WI38 (cell line): ENCODE data around the gene RXRA.

Source experiments
- H3K4me3 ChIP-seq: 2 replicates; pipeline ENCODE4 v1.5.1; 2011; ENCODE audit warnings: low read depth, mild to moderate bottlenecking, control low read depth, low read length
- TF ChIP-seq, protein P1 (sequence below): IDR thresholded peaks from 2 replicates; pipeline ENCODE4 v1.5.1; 2012; ENCODE audit warnings: low read depth, mild to moderate bottlenecking, control low read depth, low read length

The RXRA gene

DNA sequence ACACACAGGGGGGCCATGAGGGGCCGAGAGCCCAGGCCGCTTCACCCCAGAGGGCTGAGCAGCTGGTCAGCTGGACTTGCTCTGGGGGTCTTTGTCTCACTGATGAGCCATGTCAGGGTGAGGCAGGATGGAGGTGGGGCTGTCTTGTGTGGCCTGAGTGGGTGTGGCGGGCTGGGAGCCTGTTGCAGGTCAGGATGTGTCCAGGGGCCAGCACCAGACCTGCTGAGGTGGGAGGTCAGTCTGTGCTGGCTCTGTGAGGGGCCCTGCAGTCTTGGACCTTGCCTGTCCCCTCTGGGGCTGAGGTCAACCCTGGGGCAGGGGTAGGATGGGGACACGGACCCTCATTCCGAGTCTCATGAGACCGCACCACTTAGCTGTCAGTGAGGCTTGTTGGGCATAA is 56.9 kb downstream of the RXRA start:
- H3K4me3 ChIP-seq: no peak overlapping the region
- TF ChIP-seq, protein P1, sequence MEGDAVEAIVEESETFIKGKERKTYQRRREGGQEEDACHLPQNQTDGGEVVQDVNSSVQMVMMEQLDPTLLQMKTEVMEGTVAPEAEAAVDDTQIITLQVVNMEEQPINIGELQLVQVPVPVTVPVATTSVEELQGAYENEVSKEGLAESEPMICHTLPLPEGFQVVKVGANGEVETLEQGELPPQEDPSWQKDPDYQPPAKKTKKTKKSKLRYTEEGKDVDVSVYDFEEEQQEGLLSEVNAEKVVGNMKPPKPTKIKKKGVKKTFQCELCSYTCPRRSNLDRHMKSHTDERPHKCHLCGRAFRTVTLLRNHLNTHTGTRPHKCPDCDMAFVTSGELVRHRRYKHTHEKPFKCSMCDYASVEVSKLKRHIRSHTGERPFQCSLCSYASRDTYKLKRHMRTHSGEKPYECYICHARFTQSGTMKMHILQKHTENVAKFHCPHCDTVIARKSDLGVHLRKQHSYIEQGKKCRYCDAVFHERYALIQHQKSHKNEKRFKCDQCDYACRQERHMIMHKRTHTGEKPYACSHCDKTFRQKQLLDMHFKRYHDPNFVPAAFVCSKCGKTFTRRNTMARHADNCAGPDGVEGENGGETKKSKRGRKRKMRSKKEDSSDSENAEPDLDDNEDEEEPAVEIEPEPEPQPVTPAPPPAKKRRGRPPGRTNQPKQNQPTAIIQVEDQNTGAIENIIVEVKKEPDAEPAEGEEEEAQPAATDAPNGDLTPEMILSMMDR: no peak

DNA sequence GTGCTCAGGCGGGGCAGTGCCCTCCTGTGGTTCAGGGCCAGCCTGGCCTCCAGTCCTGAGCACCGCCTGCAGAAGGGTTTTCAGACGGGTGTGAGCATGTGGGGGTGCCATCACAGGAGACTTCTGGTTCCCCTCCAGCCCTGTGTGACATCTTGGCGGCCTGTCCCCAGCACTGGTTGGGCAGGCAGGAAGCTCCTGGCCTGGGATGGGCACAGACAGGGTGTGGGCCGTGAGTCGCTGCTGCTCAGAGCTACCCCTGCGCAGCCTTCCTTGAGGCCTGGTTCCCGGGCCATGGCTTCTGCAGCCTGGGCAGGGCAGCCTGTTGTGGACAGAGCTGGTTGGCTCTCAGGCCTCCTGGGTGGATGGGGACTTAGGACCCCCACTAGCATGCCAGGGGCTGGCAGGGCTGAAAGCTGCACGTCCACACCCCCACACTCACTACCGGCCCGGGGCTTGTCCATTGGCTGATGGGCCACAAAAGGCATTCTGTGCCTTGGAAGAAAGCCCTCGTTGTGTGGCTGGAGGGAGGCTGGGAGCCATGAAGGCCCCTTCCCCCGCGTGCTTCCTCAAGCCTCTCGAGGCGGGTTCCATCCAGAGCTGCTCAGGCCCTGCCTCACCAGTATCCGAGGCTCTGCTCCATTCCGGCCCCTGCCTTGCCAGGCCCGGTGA is 58.7 kb downstream of the RXRA start:
- H3K4me3 ChIP-seq: no peak overlapping the region
- TF ChIP-seq, protein P1: no peak

DNA sequence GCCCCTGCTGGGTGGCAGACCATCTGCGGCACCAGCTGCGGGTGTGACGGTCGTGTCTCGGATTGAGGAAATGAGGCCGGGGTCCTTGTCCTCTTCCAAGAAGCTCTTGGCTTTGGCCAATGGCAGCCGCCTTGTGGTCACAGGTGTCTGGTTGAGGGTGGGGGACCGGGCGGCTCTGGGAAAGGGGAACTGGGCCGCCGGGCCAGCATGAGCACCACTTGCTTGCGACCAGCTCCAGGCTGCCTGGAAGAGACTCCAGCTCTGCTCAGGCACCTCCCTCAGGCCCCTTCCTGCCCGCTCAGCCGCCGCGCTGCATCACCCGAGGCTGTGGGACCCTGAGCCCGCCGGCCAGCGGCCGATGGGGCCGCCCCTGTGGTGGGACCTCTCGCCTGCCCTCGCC is 59.7 kb downstream of the RXRA start:
- TF ChIP-seq, protein P1: no peak
- H3K4me3 ChIP-seq: no peak overlapping the region

DNA sequence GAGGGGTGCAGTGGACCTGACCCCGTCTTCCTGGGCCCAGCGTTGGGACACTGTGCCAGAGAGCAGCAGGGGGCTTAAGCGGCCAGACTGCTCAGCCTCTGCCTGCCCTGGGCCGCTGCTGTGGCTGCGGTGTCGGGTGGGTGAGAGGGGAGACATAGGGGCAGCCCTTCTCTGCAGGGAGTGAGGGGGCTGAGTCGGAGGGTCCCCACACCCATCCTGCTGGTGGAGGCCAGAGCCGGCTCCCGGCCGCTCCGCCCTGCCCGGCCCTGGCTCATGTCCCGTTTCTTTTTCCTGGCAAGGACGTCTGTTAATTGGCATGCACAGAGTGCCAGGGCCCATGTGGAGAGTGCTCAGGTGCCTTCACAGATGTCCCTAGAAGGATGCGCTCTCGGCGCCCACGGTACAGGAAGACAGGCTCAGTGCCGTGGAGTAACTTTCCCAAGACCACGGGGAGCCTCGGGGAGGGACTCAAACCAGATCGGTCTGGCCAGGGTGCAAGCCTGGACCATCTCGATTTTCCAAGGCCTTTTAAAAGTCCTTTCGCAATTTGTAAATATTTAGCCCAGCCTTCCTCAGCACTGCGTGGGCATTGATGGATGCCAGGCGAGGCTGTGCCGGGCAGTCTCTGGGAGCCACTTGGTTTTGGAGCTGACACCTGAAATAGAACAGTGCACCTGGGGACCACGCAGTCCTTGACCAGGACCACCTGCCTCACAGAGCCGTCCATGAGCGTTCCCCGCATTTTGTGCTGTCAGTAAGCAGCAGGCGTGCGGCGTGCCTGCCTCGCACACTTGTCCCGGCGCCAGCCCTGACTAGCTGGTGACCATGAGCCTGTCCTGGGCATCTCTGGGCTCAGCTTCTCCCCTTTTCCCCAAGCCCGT is 60.9 kb downstream of the RXRA start:
- TF ChIP-seq, protein P1: no peak

DNA sequence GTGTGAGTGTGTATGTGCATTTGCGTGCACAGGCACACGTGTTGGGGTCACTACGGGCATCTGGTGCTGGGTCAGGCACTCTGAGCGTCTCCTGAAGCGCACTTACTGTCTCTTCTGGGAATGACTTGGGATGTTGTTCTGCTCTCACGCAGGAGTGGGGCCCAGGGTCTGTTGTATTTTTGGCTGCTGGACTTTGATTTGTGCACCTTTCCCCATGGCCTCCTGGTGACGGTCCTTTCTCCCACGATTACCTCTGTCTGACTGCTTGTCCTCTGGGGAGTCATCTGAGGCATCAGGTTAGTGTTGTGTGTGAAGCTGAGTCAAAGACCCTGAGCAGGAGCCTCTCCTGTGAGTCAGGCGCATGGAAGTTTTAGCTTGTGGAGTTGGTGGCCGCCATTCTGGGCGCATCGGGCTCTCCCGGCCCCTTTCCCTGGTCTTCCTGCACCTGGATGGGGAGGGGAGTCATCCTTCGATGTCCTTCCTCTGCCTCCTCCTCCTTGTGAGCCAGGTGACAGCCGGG is 62.1 kb downstream of the RXRA start:
- TF ChIP-seq, protein P1: no peak
- H3K4me3 ChIP-seq: no peak overlapping the region

More for the DNA sequence above, 60.9 kb downstream of the RXRA start:
- H3K4me3 ChIP-seq: no peak overlapping the region

DNA sequence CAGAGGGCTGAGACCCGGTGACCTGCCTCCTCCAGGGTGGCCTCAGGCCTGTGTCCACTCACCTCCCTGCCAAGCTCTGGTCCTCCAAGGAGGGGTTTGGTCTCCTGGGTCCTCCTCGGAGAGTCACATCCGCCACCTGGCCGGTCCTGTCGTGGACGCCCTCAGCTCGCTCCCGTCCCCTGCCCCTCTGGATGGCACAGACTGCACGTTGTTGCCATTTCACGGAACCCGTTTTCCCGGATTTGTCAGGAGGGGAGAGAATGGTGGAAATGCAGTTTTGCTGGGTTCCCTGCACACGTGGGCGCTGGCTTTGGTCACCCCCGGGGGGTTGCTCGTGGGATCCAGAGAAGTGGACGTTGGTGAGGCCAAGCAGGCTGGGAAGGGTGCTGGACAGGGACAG is 62.7 kb downstream of the RXRA start:
- H3K4me3 ChIP-seq: no peak overlapping the region
- TF ChIP-seq, protein P1: no peak

DNA sequence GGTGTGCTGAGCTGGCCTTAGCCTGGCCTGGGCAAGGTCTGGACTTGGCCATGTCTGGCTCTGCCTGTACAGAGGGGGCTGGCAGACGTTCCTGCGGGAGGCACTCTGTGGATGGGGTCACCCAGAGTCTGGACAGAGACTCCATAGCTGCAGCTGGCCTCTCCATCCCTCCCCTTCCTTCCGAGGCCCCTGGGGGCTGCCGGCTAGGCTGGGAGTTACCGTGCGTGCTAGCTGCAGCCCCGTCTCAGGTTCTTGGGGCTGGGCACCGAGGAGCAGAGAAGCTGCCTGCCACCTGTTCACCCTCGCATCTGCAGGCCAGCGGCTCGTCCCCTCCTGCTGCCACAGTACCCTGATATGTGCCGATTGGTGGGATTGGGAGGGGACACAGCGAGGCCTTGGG is 63.4 kb downstream of the RXRA start:
- TF ChIP-seq, protein P1: no peak
- no peak overlapping the region for H3K4me3 ChIP-seq
